Activated gamma-delta T cell treated with anti-CD3 and anti-CD28 coated beads, Interleukin-2, amount 50 U/mL, for 16 hours (primary cell): ENCODE measurements around the gene CLEC18C.
"Not testable (repeated sequence)": the region's sequence is repeated elsewhere in the genome, so short reads cannot be mapped to it uniquely, and the experiment has no call there.

Experiments
- DNase-seq: peaks from one replicate; pipeline ENCODE4 v3.0.0-alpha.2; 2020; ENCODE audit warnings: low read depth

CLEC18C gene

GRCh38 chr16:70173212-70173837 is at the start of gene CLEC18C:
CLEC18C (plus strand) TSS chr16:70173787; CDS start chr16:70174279, 492 bp downstream.
- not testable (repeated sequence) for DNase-seq

- not testable (repeated sequence) for DNase-seq
Measured at GRCh38 chr16:70123822-70124221, 49.8 kb upstream of the CLEC18C start.

- DNase-seq, result not testable (repeated sequence)
Measured at GRCh38 chr16:70126226-70126625, 47.4 kb upstream of the CLEC18C start.

GRCh38 chr16:70127706-70128105 is 45.9 kb upstream of the CLEC18C start:
- DNase-seq, result not testable (repeated sequence)

- DNase-seq, result not testable (repeated sequence)
Measured at GRCh38 chr16:70128844-70129243, 44.7 kb upstream of the CLEC18C start.

GRCh38 chr16:70135796-70136195 is 37.8 kb upstream of the CLEC18C start:
- DNase-seq, result not testable (repeated sequence)

- not testable (repeated sequence) for DNase-seq
Measured at GRCh38 chr16:70136595-70136994, 37.0 kb upstream of the CLEC18C start.

GRCh38 chr16:70142739-70143138 is 30.8 kb upstream of the CLEC18C start:
- not testable (repeated sequence) for DNase-seq

GRCh38 chr16:70143231-70143895 is 30.2 kb upstream of the CLEC18C start:
- not testable (repeated sequence) for DNase-seq

- not testable (repeated sequence) for DNase-seq
Measured at GRCh38 chr16:70147853-70148252, 25.7 kb upstream of the CLEC18C start.

GRCh38 chr16:70148453-70148852 is 25.1 kb upstream of the CLEC18C start:
- DNase-seq, result not testable (repeated sequence)

- DNase-seq, result not testable (repeated sequence)
Measured at GRCh38 chr16:70149296-70149695, 24.3 kb upstream of the CLEC18C start.

- no peak for DNase-seq
Measured at GRCh38 chr16:70151391-70151790, 22.2 kb upstream of the CLEC18C start.

- no peak for DNase-seq
Measured at GRCh38 chr16:70151941-70152509, 21.6 kb upstream of the CLEC18C start.

GRCh38 chr16:70152578-70153302 is 20.8 kb upstream of the CLEC18C start:
- DNase-seq, result no peak

- not testable (repeated sequence) for DNase-seq
Measured at GRCh38 chr16:70154736-70155135, 18.9 kb upstream of the CLEC18C start.

GRCh38 chr16:70156207-70156978 is 17.2 kb upstream of the CLEC18C start:
- DNase-seq, result no peak

GRCh38 chr16:70157105-70157476 is 16.5 kb upstream of the CLEC18C start:
- no peak for DNase-seq

- DNase-seq, result no peak
Measured at GRCh38 chr16:70157477-70158260, 15.9 kb upstream of the CLEC18C start.

GRCh38 chr16:70158261-70158939 is 15.2 kb upstream of the CLEC18C start:
- DNase-seq, result no peak
